Astrocyte (in vitro differentiated cells and primary cell): ENCODE measurements around the gene PTPN4.

Source experiments
- EZH2 ChIP-seq: IDR thresholded peaks from 2 replicates; pipeline ENCODE4 v1.6.1; 2012; ENCODE audit warnings: mild to moderate bottlenecking, low read length, inconsistent platforms; ENCODE audit not compliant: insufficient read depth
- TF ChIP-seq, protein P1 (sequence below): IDR thresholded peaks from 2 replicates; pipeline ENCODE4 v1.5.1; 2011; ENCODE audit warnings: low read depth, mild to moderate bottlenecking, inconsistent platforms, low read length, moderate library complexity; ENCODE audit not compliant: insufficient read depth

DNA sequence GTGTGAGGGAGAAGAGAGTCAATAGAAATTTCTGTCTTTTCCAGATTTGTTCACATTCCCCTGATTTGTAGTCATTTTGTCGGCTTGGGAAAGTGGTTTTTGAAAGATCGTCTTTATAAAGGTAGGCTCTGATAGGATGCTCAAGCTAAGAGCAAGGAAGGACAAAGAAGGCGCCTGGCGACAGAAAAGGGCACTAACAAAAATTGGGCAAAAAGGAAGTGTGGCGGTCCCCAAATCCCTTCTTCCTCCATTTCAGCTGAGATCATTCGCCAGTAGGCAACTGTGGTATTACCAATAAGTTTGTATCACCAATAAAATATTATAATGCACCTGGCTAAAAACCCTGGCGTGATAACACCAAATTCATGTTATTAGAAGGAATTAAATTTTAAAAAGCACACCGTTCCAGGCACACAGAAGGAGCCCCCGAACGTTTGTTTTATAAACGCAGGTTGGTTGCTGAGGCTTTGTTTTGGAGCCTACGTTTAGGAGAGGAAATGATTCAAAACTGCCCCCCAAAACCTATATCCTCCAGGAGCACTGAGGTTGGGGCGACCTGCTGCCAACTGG is 756 bp upstream of the PTPN4 start:
- TF ChIP-seq, protein P1, sequence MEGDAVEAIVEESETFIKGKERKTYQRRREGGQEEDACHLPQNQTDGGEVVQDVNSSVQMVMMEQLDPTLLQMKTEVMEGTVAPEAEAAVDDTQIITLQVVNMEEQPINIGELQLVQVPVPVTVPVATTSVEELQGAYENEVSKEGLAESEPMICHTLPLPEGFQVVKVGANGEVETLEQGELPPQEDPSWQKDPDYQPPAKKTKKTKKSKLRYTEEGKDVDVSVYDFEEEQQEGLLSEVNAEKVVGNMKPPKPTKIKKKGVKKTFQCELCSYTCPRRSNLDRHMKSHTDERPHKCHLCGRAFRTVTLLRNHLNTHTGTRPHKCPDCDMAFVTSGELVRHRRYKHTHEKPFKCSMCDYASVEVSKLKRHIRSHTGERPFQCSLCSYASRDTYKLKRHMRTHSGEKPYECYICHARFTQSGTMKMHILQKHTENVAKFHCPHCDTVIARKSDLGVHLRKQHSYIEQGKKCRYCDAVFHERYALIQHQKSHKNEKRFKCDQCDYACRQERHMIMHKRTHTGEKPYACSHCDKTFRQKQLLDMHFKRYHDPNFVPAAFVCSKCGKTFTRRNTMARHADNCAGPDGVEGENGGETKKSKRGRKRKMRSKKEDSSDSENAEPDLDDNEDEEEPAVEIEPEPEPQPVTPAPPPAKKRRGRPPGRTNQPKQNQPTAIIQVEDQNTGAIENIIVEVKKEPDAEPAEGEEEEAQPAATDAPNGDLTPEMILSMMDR: no peak
- no peak for TF ChIP-seq EZH2
